K562 (cell line): ENCODE results near the gene STAM2. TPM values are rescaled to one million over a fixed set of nuclear protein-coding genes. Genes with fewer than 3 reads are reported as not detected.
A peak's percentile ranks its signal among the peaks of the same experiment; 100 is the strongest.
"Not testable (repeated sequence)": the region's sequence is repeated elsewhere in the genome, so short reads cannot be mapped to it uniquely, and the experiment has no call there.

Experiments
- ATAC-seq: fragments of 200-7000 bp; cut with Tn5 transposase; 3 replicates; pipeline ENCODE4 v1.9.1; 2020; ENCODE audit warnings: moderate library complexity
- BruUV-seq: library from RNA; stranded (reverse); fragments of 400-500 nt; replicated peaks from 2 replicates; lab custom pipeline; 2021; lab: Mats Ljungman, UMichigan
- CTCF ChIA-PET: fragments of 300-600 bp; formaldehyde crosslinking; extraction: SDS; loops from one replicate; lab custom pipeline; 2021; ENCODE audit warnings: low intra/inter-chr PET ratio; lab: Yijun Ruan, JAX
- POLR2A ChIA-PET: fragments of 300-600, 350-650 bp; sonication (Branson Sonifier 250); formaldehyde crosslinking; extraction: SDS; loops from one replicate; lab custom pipeline; 2021; ENCODE audit warnings: antibody characterized with exemption, inconsistent platforms; lab: Yijun Ruan, JAX
- DNase-seq, 4 experiments: peaks; one replicate each; pipeline versions ENCODE4 v3.0.0 to v3.0.0-alpha.2; 2011 to 2018; ENCODE audit warnings: low spot score in 3 of 4, mixed read lengths in 3 of 4; ENCODE audit errors: extremely low read depth in 1 of 4
- FAIRE-seq: peaks from 2 replicates; lab custom pipeline; 2011; peaks lifted over from hg19 to GRCh38; lab: Jason Lieb, UNC
- H2AFZ ChIP-seq: 2 replicates; pipeline ENCODE4 v1.6.0; 2011; ENCODE audit warnings: low read depth, low read length, control low read depth, inconsistent platforms
- H3K27ac ChIP-seq: fragments of 200-600 bp; 3 replicates; pipeline ENCODE4 v1.8.0; 2011; ENCODE audit warnings: low read depth, mild to moderate bottlenecking, control low read depth, inconsistent platforms, low read length, moderate library complexity, mixed read lengths; ENCODE audit errors: extremely low read depth
- H3K27me3 ChIP-seq, 2 experiments: fragments of 300-600 bp in 1 of 2; 2 replicates in 1 of 2; 3 replicates in 1 of 2; pipeline versions ENCODE4 v1.6.0 to v1.8.0; 2011; ENCODE audit warnings: inconsistent platforms in 2 of 2, low read length in 2 of 2, mild to moderate bottlenecking in 1 of 2, mixed read lengths in 1 of 2, moderate library complexity in 1 of 2; ENCODE audit not compliant: control insufficient read depth in 2 of 2, insufficient read depth in 2 of 2
- H3K36me3 ChIP-seq: fragments of 300-600 bp; 3 replicates; pipeline ENCODE4 v1.8.0; 2011; ENCODE audit warnings: mild to moderate bottlenecking, low read length, inconsistent platforms; ENCODE audit not compliant: control insufficient read depth, insufficient read depth
- H3K4me1 ChIP-seq, 2 experiments: fragments of 200-600 bp in 1 of 2; replicated peaks in 1 of 2; 2 replicates in 1 of 2; 3 replicates in 1 of 2; pipeline versions ENCODE4 v1.5.1 to v1.8.0; 2011; ENCODE audit warnings: inconsistent platforms in 2 of 2, low read length in 2 of 2, mild to moderate bottlenecking in 1 of 2, mixed read lengths in 1 of 2, moderate library complexity in 1 of 2; ENCODE audit not compliant: control insufficient read depth in 2 of 2, insufficient read depth in 2 of 2
- H3K4me2 ChIP-seq: 2 replicates; pipeline ENCODE4 v1.6.1; 2011; ENCODE audit warnings: low read length, control low read depth, inconsistent platforms, mixed read lengths; ENCODE audit not compliant: insufficient read depth
- H3K4me3 ChIP-seq: fragments of 200-600 bp; sonication (generic), shearing (Covaris generic); 2 replicates; pipeline ENCODE4 v1.5.1; 2016; ENCODE audit warnings: control low read depth, inconsistent platforms
- H3K79me2 ChIP-seq: fragments of 200-600 bp; 3 replicates; pipeline ENCODE4 v1.8.0; 2011; ENCODE audit warnings: low read length, inconsistent platforms; ENCODE audit not compliant: control insufficient read depth, insufficient read depth
- H3K9ac ChIP-seq, 2 experiments: 2 replicates each; pipeline versions ENCODE4 v1.6.0 to v1.6.1; 2011; ENCODE audit warnings: low read depth in 2 of 2, low read length in 2 of 2, control low read depth in 1 of 2, inconsistent platforms in 1 of 2, mild to moderate bottlenecking in 1 of 2, mixed read lengths in 1 of 2; ENCODE audit not compliant: insufficient read depth in 1 of 2
- H3K9me1 ChIP-seq: one replicate; pipeline ENCODE4 v1.6.0; 2011; ENCODE audit warnings: inconsistent platforms, mild to moderate bottlenecking, low read length, moderate library complexity; ENCODE audit not compliant: control insufficient read depth, insufficient read depth
- H3K9me3 ChIP-seq: replicated peaks from 2 replicates; pipeline ENCODE4 v1.5.1; 2011; ENCODE audit warnings: low read depth, low read length, inconsistent platforms; ENCODE audit not compliant: control insufficient read depth, insufficient read depth
- H4K20me1 ChIP-seq: replicated peaks from 2 replicates; pipeline ENCODE4 v1.6.1; 2011; ENCODE audit warnings: low read length, inconsistent platforms, mixed read lengths; ENCODE audit not compliant: control insufficient read depth, insufficient read depth
- EWSR1 ChIP-seq: fragments of 450-650 bp; IDR thresholded peaks from 2 replicates; pipeline ENCODE4 v1.6.1; 2018; ENCODE audit warnings: borderline replicate concordance, mild to moderate bottlenecking, low read depth, moderate library complexity; ENCODE audit not compliant: partially characterized antibody
- FOXA1 ChIP-seq: fragments of 450-650 bp; IDR thresholded peaks from 2 replicates; pipeline ENCODE4 v1.6.1; 2016; ENCODE audit warnings: mild to moderate bottlenecking, borderline replicate concordance
- HEY1 ChIP-seq: fragments of 250-450 bp; sonication (Bioruptor Pico); IDR thresholded peaks from 2 replicates; pipeline ENCODE4 v1.5.0; 2020; ENCODE audit warnings: mild to moderate bottlenecking, moderate library complexity, borderline replicate concordance
- MXD1 ChIP-seq: fragments of 250-450 bp; sonication (Bioruptor Pico); IDR thresholded peaks from 2 replicates; pipeline ENCODE4 v1.8.0; 2021; ENCODE audit warnings: borderline replicate concordance, mild to moderate bottlenecking, moderate library complexity; ENCODE audit not compliant: poor library complexity, severe bottlenecking
- NFXL1 ChIP-seq: fragments of 450-650 bp; formaldehyde crosslinking; IDR thresholded peaks from 2 replicates; pipeline ENCODE4 v1.4.0; 2021; ENCODE audit warnings: mild to moderate bottlenecking
- RAD21 ChIP-seq, 2 experiments: fragments of 250-450 bp in 1 of 2; fragments of 450-650 bp in 1 of 2; sonication (Bioruptor Pico) in 1 of 2; formaldehyde crosslinking in 1 of 2; IDR thresholded peaks in 1 of 2; conservative IDR thresholded peaks in 1 of 2; 2 replicates each; pipeline versions ENCODE4 v1.4.0 to v1.8.0; 2020 to 2022; ENCODE audit warnings: mild to moderate bottlenecking in 2 of 2, moderate library complexity in 1 of 2
- VEZF1 ChIP-seq: fragments of 200-800 bp; sonication (Bioruptor generic); IDR thresholded peaks from 2 replicates; pipeline ENCODE4 v1.6.1; 2017; ENCODE audit warnings: missing genetic modification characterization, missing compliant biosample characterization
- XRCC5 ChIP-seq: fragments of 200-400 bp; formaldehyde crosslinking; IDR thresholded peaks from 2 replicates; pipeline ENCODE4 v1.6.1; 2017; ENCODE audit warnings: low read depth, mild to moderate bottlenecking, low read length
- ZNF75A ChIP-seq: fragments of 450-650 bp; formaldehyde crosslinking; IDR thresholded peaks from 2 replicates; pipeline ENCODE4 v1.4.0; 2020; ENCODE audit warnings: mild to moderate bottlenecking
- WGBS: fragments of 100-300 bp; shearing (Covaris generic); methylation state at CpG from one replicate; pipeline ENCODE4 v1.1.6; 2016; ENCODE audit warnings: low coverage, mixed read lengths; ENCODE audit not compliant: insufficient coverage; ENCODE audit errors: missing lambda C conversion rate; 5-methylcytosine and 5-hydroxymethylcytosine counted together
- in situ Hi-C: fragments of 300-500 bp; cut with MboI; formaldehyde crosslinking; loops from 4 replicates; pipeline ENCODE4 v1.15.0; 2018; ENCODE audit warnings: inconsistent platforms, mixed read lengths
- intact Hi-C: fragments of 100-400 bp; cut with micrococcal nuclease; formaldehyde crosslinking; loops from 2 replicates; pipeline ENCODE4 v1.14.2; 2022
- polyA plus RNA-seq, 8 experiments: library from polyadenylated mRNA; depleted of rRNA in 4 of 8; stranded (reverse) in 5 of 8; unstranded in 3 of 8; fragments of >200 nt; fragmentation: Nextera tagmentation in 2 of 8; fragmentation: Illumina TruSeq in 1 of 8; extraction: Ambion mirVana in 2 of 8; extraction: Trizol in 1 of 8; gene quantifications; 2 replicates each; pipeline versions ENCODE4 v1.2.1 to v1.2.3, GENCODE V29; 2011 to 2014; ENCODE audit warnings: inconsistent platforms in 1 of 8, missing spikeins in 1 of 8
- total RNA-seq, 7 experiments: library from RNA; depleted of rRNA in 6 of 7; stranded (reverse); fragments of >200 nt in 6 of 7; fragmentation: Illumina TruSeq in 2 of 7; extraction: Trizol in 2 of 7; gene quantifications; 2 replicates each; pipeline versions ENCODE4 v1.2.1 to v1.2.3, GENCODE V29; 2011 to 2021; ENCODE audit warnings: low replicate concordance in 1 of 7

STAM2 gene
- total and polyA plus RNA-seq, 9 of the 15 experiments (the other 6 are each of a cell fraction or from before 2014, with no cell fraction given), result 4.5 to 13.9 (median 8.7) TPM

DNA sequence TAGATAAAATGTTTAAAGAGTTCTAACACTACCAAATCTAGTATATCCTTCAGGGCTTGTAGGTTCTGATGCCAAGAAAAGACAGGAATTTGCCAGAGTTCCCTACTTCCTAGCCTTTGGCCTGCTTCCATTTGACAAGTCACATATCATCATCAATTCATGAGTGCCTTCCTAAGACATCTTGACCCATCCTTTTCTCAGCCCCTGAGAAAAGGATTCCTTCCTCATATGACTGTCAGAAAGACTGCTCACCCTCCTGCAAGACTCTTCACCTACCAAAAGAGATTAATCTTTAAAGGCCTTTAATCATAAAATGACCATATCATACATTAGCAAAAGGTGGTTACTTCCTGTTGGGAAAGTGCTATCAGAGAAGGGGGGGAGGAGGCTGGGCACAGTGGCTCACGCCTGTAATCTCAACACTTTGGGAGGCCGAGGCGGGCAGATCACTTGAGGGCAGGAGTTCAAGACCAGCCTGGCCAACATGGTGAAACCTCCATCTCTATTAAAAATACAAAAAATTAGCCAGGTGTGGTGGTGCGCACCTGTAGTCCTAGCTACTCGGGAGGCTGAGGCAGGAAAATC lies 3.3 kb downstream of the STAM2 start:
- ATAC-seq, in situ Hi-C loops, H3K27ac ChIP-seq, H4K20me1 ChIP-seq, POLR2A ChIA-PET, H3K27me3 ChIP-seq, H3K4me3 ChIP-seq, FAIRE-seq, H3K36me3 ChIP-seq, H3K9me3 ChIP-seq, H3K4me2 ChIP-seq, H2AFZ ChIP-seq, H3K9ac ChIP-seq, H3K9me1 ChIP-seq, intact Hi-C loops, BruUV-seq: not testable (repeated sequence)
- Histone ChIP-seq H3K79me2 (peaks cover 28% of the 10 kb centered on the region), H3K4me1 (peaks cover 6 to 11% of the 10 kb centered on the region in 2 experiments; a peak in 4 of 5 replicates)
- WGBS, result 75% methylated on average over 4 of the region's 5 CpGs
- CTCF ChIA-PET, result interaction anchor here (0.7 kb wide), 1 partner anchor 282 kb away, joined by 3 read pairs; no protein-coding TSS in a partner anchor
- peak in 1 of 4 experiments; percentile 4 for DNase-seq

GRCh38 chr2:152171718-152172117 lies 3.8 kb downstream of the STAM2 start:
- Histone ChIP-seq H4K20me1 (no peaks in the 10 kb centered on the region), H3K36me3 (no peaks in the 10 kb centered on the region), H3K9ac (no peak overlapping the region), H3K4me1 (peaks cover 10 to 11% of the 10 kb centered on the region in 2 experiments; a peak in 4 of 5 replicates), H3K9me3 (peaks cover 8% of the 10 kb centered on the region), H3K4me3 (no peak overlapping the region), H3K79me2 (peaks cover 31% of the 10 kb centered on the region), H3K9me1 (no peaks in the 10 kb centered on the region), H3K4me2 (no peak overlapping the region), H2AFZ (no peak overlapping the region), H3K27ac (no peak overlapping the region), H3K27me3 (no peaks in the 10 kb centered on the region; a peak in 1 of 5 replicates)
- 71% methylated on average over 4 of the region's 4 CpGs for WGBS
- intact Hi-C loops, result no loop called here
- ChIA-PET POLR2A (no interaction called here), CTCF (no interaction called here)
- ATAC-seq, result no peak
- no peak for DNase-seq
- in situ Hi-C loops, result no loop called here
- BruUV-seq, result no TSS peak
- no peak for FAIRE-seq
- no peak for TF ChIP-seq EWSR1
- no peak for TF ChIP-seq NFXL1 (CRISPR knock-in tag)
- no peak for TF ChIP-seq HEY1 (CRISPR knock-in tag)
- TF ChIP-seq VEZF1, result no peak
- TF ChIP-seq RAD21 (CRISPR knock-in tag; conservative IDR thresholded peaks at IDR 0.05 in 1 of 2, IDR thresholded peaks at IDR 0.05 in 1 of 2), result no peak
- no peak for TF ChIP-seq XRCC5
- TF ChIP-seq ZNF75A, result no peak
- TF ChIP-seq MXD1 (CRISPR knock-in tag), result no peak
- TF ChIP-seq FOXA1, result no peak
